ENCODE results near the gene AATF.

Gene AATF

DNA sequence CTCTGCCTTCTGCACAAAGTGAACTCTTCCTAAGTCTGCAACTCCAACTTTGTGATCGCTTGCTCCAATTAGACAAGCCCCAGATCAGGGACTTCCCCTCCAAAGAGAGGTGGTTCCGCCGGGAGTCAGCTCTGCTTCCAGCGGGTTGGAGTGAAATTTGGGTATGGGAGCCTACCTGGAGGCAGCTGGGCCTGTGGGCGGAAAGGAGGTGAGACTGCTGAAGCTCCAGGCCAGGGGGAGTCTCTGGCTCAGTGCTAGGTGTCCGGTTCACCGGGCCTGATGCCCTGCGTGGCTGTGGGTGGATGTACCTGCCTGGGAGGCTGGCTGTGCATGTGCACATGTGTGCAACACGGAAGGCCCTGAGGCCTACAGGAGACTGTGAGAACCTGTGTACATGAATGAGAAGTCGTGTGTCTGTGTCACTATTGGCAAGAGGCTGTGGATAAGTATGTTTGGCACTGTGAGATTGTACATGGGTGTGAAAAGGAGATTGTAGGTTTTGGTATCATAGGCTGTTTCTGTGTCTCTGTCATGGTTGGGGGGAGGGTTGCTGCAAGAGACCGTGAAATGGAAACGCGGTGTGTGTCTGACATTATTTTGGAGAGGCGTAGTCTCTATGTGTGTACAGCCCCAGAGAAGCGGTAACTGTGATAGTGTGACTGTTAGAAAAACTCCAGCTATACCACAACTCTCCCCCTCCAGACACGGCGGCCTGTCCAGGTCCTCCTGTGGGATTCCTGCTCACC, 7.3 kb upstream of the AATF start:
- DNase-seq = peak in 1 of 6 experiments; percentile 41

DNA sequence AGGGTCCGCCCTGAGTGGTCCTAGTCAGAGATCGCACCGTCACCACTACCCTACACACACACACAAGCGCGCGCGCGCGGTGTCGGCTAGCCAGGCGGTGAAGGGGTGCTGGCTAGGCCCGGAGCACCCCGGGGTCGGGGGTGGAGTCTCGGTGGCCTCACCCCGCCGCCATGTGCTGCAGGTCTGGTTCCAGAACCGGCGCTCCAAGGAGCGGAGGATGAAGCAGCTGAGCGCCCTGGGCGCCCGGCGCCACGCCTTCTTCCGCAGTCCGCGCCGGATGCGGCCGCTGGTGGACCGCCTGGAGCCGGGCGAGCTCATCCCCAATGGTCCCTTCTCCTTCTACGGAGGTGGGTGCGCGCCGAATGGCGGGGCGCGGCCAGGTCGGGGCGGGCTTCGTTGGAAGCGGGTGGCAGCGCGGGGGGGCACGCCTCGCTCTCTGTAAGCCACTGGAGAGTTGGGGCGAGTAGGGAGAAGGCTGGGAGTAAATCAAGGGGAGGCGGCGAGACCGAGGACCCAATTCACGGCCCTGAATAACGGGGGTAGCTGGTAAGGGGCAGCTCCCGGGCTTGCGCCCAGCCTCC, 6.6 kb upstream of the AATF start:
- peak in 1 of 6 experiments; percentile 28 for DNase-seq

DNA sequence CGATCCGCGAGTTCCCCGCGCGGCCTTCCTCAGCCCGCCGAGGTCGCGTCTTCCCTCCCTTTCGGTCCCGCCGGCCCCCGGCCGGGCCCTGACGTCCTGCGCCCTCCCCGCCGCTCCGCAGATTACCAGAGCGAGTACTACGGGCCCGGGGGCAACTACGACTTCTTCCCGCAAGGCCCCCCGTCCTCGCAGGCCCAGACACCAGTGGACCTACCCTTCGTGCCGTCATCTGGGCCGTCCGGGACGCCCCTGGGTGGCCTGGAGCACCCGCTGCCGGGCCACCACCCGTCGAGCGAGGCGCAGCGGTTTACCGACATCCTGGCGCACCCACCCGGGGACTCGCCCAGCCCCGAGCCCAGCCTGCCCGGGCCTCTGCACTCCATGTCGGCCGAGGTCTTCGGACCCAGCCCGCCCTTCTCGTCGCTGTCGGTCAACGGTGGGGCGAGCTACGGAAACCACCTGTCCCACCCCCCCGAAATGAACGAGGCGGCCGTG, 6.1 kb upstream of the AATF start:
- peak in 2 of 6 experiments; percentile 23 to 33 for DNase-seq

DNA sequence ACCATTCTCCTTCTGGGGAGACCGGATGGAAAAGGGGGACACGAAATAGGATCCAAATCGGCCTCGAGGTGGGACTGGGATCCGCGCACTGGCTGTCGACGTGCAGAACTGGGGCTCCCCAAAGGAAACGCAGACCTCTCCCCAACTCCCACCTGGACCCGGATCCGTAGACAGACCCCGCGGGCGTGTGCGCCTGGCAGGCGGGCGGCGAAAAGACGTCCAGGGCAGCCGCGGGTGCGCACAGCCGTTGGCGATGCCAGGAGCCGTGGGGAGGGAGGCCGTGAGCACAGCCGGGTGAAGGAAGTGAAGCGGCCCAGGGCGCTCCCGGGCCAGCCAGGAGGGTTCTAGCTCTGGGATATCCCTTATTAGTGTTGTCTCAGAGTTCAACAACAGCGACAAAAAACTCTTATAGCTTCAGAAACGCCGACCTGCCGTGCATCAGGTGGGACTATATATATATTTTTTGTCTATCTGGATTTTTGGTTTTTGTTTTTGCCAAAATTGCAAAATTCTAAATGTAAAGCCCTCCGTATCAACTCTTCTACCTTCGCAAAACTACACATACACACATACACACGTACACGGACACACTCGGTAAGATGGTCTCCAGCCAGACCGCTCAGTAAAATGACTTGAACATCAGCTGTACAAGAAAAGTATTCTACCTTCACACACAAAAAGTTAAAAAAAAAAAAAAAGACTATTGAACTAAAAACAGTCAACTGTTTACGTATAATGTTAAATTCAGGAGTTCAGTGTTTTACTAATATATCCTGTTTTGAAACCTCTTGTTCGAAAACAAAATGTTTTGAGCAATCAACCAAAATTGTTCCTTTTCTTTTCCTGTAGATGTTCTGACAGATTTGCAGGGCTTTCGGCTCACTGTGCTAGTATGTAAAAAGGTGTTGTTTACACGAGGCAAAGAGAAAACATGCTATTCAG, 5.2 kb upstream of the AATF start:
- peak in 2 of 6 experiments; percentile 11 to 16 for DNase-seq

- DNase-seq = no peak
Measured at GRCh38 chr17:36944553-36944952, 4.2 kb upstream of the AATF start.

DNA sequence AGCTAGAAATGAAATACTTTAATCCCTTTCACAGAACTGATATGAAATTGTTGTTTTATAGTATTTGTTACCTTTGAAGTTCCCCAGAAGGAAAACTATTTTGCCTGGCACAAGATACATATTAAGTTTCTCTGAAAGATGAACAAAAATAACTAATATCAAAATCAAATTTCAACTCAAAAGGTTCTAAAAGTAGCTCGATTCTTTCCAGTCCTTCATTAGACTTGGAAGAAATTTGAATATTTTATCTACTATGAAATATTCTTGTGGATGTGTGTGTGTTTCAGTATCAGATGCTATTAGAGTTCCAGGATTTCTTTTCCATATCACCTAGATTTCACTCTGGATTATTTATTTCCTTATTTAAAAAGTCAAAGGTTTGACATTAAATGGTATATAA, 3.6 kb upstream of the AATF start:
- no peak for DNase-seq

DNA sequence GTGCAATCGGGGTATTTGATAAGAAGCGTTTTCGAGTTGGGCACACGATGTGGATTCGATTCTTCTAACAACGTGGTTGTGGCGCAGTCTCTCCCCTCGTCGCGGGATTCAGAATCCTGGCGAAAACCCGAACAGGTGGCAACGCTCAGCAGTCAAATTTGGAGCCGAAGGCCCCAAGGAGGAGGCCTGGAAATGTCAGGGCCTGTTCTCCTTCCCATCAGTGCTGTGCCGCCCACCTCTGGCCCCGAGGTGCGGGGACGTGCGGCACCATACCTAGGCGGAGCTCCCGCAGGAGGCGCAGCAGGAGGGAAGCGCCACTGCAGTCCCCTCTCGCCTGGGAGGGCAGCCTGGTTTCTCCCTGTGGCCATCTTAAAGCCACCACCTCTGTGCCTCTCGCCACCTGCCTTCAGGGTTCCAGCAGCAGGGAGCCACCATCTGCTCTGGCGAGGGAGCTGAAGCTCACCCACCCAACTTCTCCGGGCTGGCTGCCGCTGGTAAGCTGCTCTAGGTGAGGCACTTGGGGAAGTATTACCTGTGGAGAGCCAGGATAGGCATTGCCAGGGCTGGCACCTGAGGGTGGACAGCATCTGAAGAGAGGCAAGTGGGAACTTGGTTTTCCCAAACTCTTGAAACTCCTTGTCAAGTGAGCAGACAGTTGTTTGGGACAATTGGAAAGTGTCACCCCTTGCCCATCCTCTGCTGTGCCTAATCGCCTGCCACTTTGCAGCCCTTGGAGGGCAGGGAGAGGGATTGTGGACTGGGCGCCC, 2.6 kb upstream of the AATF start:
- peak in 1 of 6 experiments; percentile 29 for DNase-seq

DNA sequence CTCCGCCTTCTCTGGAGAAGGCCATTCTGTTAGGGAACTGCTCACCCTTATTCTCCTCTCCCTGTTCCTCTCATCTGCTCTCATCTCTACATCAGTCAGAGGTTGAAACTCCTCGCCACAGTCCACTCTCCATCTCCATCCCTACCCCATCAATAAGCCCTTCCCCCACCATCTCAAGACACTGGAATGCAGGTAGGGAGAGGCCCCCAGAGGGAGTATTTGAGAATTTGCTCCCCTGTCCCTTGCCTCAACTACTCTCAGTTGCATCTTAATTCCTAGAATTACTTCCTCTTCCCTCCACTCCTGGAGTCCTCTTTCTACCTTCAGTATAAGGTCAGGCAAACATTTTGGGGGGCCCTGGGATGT, 2.0 kb upstream of the AATF start:
- no peak for DNase-seq

DNA sequence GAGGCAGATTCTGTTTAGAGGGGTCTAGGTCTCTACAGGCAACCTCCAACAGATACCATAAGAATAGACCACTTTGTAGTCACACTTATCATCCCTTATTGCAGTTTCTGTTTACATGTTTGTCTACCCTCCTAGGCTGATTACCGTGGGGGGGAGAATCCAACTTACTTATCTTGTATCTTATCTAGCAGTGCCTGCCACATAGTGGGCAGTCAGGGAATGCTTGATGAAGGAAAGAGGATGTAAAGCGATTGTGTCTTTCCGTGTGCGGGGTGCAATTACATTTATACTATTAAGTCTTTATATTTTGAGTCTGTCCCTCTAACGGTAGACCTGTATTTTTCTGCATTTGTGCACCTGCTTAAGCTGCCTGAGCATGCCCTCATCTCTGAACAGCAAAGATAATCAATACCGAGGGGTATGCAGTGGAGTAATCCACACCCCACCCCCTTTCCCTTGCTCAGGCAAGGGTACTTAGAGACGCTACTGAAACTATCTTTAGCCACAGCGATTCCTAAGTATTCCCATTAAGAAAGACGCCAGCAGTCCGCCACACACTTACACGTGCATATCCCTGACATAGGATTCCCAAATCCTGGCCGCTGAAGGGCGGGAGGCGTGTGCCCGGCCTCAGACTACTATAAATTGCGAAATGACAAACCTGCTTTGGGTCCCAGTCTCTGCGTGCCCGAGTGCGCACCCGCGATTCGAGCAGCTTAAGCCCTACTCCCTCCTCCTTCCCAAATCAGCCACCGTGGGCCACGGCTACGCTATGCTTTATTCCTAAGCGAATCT, 635 bp upstream of the AATF start:
- no peak for DNase-seq

DNA sequence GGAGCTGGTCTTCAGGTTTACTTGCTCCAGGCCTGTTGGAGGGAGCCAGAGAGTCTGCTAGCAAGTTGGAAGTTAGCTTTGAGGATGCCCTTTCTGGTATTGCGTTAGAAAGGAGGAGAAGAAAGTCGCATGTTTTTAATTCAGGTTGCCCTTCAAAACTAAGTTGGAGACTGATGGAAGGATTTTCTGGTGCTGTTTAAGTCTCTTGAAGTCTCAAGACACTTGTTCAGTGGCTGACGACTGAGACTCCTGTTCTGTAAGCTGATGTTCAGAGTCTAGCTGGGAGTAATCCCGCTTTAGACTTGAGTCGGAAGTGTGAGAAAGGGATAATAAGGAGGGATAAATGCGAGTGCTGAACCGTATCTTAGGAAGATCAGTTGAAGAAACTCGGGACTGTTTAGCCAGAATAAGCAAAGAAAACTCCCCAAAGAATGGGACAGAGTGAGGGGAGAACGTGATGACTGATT, 740 bp downstream of the AATF start:
- no peak for DNase-seq

DNA sequence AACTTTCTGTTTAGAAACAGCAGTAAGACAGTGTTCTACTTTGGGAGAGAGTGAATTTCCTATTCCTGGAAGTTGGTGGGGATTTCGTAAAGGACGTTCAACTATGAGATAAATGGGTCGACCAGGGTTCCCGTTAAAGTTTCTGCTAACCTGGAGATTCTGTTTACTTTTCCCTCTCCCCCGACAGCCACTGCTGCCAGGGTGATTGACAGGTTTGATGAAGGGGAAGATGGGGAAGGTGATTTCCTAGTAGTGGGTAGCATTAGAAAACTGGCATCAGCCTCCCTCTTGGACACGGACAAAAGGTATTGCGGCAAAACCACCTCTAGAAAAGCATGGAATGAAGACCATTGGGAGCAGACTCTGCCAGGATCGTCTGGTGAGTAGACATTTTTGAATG, 1.3 kb downstream of the AATF start:
- no peak for DNase-seq

- DNase-seq = no peak
Measured at GRCh38 chr17:36951084-36951789, 2.5 kb downstream of the AATF start.

- DNase-seq = no peak
Measured at GRCh38 chr17:36971508-36971907, 22.8 kb downstream of the AATF start.

GRCh38 chr17:36972186-36972700, 23.5 kb downstream of the AATF start:
- DNase-seq = no peak

DNA sequence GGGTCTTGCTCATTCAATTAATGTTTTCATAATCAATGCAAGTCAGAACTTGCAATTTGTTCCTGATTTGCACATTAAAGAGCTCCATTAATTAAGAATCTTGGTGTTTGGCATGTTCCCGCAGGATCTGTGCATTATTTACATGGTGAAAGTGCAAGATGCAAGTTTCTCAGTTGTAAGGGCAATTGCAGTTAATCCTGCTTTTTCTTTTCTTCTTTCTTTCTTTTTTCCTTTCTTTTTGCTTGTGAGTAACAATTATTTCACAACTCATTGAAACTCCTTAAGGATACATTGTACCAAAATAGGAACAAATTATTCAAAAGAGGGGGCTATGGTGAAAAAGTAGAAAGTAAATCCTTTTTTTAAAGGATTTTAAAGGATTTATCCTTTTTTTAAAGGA, 24.2 kb downstream of the AATF start:
- DNase-seq = no peak

- no peak for DNase-seq
Measured at GRCh38 chr17:36975922-36976515, 27.3 kb downstream of the AATF start.

DNA sequence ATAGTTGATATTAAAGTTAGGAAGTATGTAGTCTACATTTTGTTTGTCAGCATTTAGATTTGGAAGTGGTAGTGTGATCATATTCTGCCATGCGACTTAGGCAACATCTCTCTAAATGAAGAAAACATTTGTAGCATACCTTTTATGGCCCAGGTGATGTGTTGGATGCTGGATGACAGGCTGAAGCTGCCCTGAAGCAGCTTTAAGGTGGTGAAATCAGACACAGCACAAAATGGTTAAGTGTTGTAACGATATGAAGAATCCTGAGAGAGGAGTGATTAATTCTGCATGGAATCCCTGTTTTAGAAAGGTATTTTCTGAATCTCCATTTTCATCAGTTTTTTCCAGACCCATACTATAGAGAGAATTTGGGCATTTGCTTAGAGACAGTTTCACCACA, 28.3 kb downstream of the AATF start:
- no peak for DNase-seq

- no peak for DNase-seq
Measured at GRCh38 chr17:36977568-36977967, 28.8 kb downstream of the AATF start.

- DNase-seq = no peak
Measured at GRCh38 chr17:36978810-36979564, 30.2 kb downstream of the AATF start.

DNA sequence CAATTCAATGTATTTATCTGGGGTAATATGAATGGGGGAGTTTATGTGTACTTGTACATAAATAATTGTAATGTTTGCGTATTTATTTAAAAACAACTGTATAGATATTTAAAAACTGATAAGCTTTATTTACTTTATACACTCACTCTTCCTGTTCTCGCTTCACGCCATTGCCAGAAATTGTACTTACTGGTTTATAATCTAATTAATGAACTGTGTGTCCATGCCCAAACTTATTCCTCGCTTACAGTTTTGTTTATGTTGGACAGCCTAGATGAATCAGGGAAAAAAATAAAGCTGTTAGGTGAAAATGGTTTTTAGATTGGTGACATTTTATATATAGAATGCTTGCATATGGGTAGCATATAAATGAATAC, 30.8 kb downstream of the AATF start:
- DNase-seq = no peak

Data from stimulated activated naive CD4-positive, alpha-beta T cell (primary cell).